Esophagus muscularis mucosa (tissue), 4 donors: Measurements from ENCODE around the gene MAK. TPM values are rescaled to one million over a fixed set of nuclear protein-coding genes. Genes with fewer than 3 reads are reported as not detected.
"Not testable (repeated sequence)": the region's sequence is repeated elsewhere in the genome, so short reads cannot be mapped to it uniquely, and the experiment has no call there.

Experiments
- DNase-seq: peaks from one replicate; pipeline ENCODE4 v3.0.0-alpha.2; 2017; ENCODE audit errors: extremely low spot score
- H3K27ac ChIP-seq, 4 donors: fragments of 200-600 bp; sonication (generic); replicated peaks in 1 of 4; 1 replicate in 3 of 4; 2 replicates in 1 of 4; pipeline ENCODE4 v1.5.1; 2016 to 2019; ENCODE audit warnings: mild to moderate bottlenecking in 1 of 4
- H3K27me3 ChIP-seq, 4 donors: fragments of 200-600 bp; sonication (generic); one replicate each; pipeline versions ENCODE4 v1.5.1 to v1.6.0; 2016 to 2019
- H3K36me3 ChIP-seq, 4 donors: fragments of 200-600 bp; sonication (generic); one replicate each; pipeline ENCODE4 v1.5.1; 2016 to 2019
- H3K4me1 ChIP-seq, 4 donors: fragments of 200-600 bp; sonication (generic); one replicate each; pipeline ENCODE4 v1.5.1; 2016 to 2019
- H3K4me3 ChIP-seq, 4 donors: fragments of 200-600 bp; sonication (generic); 1 replicate in 2 of 4; 2 replicates in 2 of 4; pipeline ENCODE4 v1.5.1; 2016 to 2019; ENCODE audit warnings: mild to moderate bottlenecking in 4 of 4, moderate library complexity in 1 of 4
- H3K9me3 ChIP-seq, 4 donors: fragments of 200-600 bp; sonication (generic); 1 replicate in 3 of 4; 2 replicates in 1 of 4; pipeline ENCODE4 v1.5.1; 2016 to 2019
- CTCF ChIP-seq, 3 experiments: fragments of 200-600 bp in 2 of 3; fragments of 450-650 bp in 1 of 3; sonication (generic) in 2 of 3; IDR thresholded peaks; one replicate each; pipeline ENCODE4 v1.5.1; 2017 to 2019; ENCODE audit warnings: antibody characterized with exemption in 3 of 3, mild to moderate bottlenecking in 2 of 3, moderate library complexity in 1 of 3
- EP300 ChIP-seq: sonication (generic); formaldehyde crosslinking; IDR thresholded peaks from one replicate; pipeline ENCODE4 v1.6.1; 2017; ENCODE audit warnings: antibody characterized with exemption
- POLR2A ChIP-seq: fragments of 450-650 bp; IDR thresholded peaks from one replicate; pipeline ENCODE4 v1.6.1; 2017; ENCODE audit warnings: antibody characterized with exemption, moderate library complexity, mild to moderate bottlenecking, low read depth
- POLR2AphosphoS5 ChIP-seq, 2 donors: sonication (generic); formaldehyde crosslinking; IDR thresholded peaks; one replicate each; pipeline ENCODE4 v1.6.1; 2017; ENCODE audit warnings: antibody characterized with exemption in 2 of 2
- WGBS: methylation state at CpG from one replicate; pipeline ENCODE4 v1.1.5; 2018; 5-methylcytosine and 5-hydroxymethylcytosine counted together
- intact Hi-C: fragments of 100-400 bp; cut with DNase I; formaldehyde crosslinking; loops from one replicate; pipeline ENCODE4 v1.15.1; 2023
- total RNA-seq, 4 donors: library from RNA; depleted of rRNA; stranded (reverse); fragments of >200 nt; gene quantifications; one replicate each; pipeline versions ENCODE4 v1.1.0 to v1.2.1, GENCODE V29; 2016

Gene MAK
- total RNA-seq, 4 donors from 2014 or later = 0.13 to 0.42 TPM; not detected in 2

GRCh38 chr6:10831609-10832008 is 6.7 kb downstream of the MAK start:
- 97% methylated on average over 2 of the region's 2 CpGs for WGBS

DNA sequence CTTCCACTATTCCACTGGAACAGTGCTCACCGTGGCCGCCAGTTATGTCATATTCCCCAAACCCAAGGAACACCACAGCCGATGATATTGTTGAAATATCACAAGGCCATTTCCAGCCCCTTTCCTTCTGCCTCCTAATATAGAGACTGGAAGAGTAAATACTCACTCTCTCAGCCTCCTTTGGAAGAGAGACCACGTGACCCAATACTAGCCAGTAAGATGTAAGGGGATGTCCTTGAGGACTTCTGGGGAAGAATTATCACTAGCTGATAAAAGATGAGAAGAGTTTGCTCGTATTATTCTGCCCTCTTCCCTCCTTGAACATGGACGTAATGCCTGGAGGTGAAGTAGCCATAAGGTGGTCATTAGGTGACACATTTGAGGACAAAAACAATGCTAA is 13.5 kb downstream of the MAK start:
- H3K4me1 ChIP-seq = no peaks in the 10 kb centered on the region
- TF ChIP-seq POLR2A (no peak), POLR2AphosphoS5 (IDR thresholded peaks at IDR 0.05) (no peak), EP300 (no peak), CTCF (IDR thresholded peaks at IDR 0.05) (no peak)
- H3K9me3 ChIP-seq = no peaks in the 10 kb centered on the region
- peaks cover 0 to 6% (median 0%) of the 10 kb centered on the region in 4 donors for H3K36me3 ChIP-seq
- H3K4me3 ChIP-seq = no peak overlapping the region
- 93% methylated on average over 6 of the region's 6 CpGs for WGBS
- intact Hi-C loops = no loop called here
- H3K27me3 ChIP-seq = no peaks in the 10 kb centered on the region
- H3K27ac ChIP-seq = no peak overlapping the region
- DNase-seq = no peak

More at GRCh38 chr6:10831609-10832008, 6.7 kb downstream of the MAK start:
- Histone ChIP-seq H3K9me3 (no peaks in the 10 kb centered on the region), H3K4me1 (no peaks in the 10 kb centered on the region), H3K27ac (no peak overlapping the region), H3K27me3 (peaks cover 0 to 29% (median 8%) of the 10 kb centered on the region in 4 donors), H3K36me3 (peaks cover 0 to 6% (median 0%) of the 10 kb centered on the region in 4 donors), H3K4me3 (no peak overlapping the region)
- TF ChIP-seq CTCF (IDR thresholded peaks at IDR 0.05) = no peak
- no peak for TF ChIP-seq POLR2AphosphoS5 (IDR thresholded peaks at IDR 0.05)
- no peak for TF ChIP-seq POLR2A
- TF ChIP-seq EP300 = no peak
- intact Hi-C loops = no loop called here
- DNase-seq = no peak

DNA sequence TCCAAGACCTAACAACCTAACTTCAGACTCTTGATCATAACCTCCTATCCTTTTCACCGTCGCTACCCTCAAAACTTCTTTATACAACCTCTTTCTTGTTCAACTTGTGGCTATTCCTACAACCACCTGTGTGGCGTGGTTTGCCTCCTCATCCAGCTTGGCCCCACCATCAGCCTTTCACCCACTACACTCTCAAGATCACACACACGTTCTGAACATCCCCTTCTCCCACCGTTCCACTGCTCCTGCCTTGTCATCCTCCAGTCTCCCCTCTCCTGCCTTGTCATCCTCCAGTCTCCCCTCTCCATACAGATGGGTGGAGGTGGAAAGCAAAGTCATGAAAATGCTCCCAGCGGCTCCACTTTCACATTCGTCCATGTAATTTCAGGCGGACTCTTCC is 14.0 kb downstream of the MAK start:
- Histone ChIP-seq H3K27me3 (no peaks in the 10 kb centered on the region), H3K36me3 (peaks cover 0 to 6% (median 0%) of the 10 kb centered on the region in 4 donors), H3K27ac (no peak overlapping the region), H3K4me3 (no peak overlapping the region), H3K4me1 (no peaks in the 10 kb centered on the region), H3K9me3 (no peaks in the 10 kb centered on the region)
- intact Hi-C loops = no loop called here
- no peak for DNase-seq
- 96% methylated on average over 8 of the region's 8 CpGs for WGBS
- no peak for TF ChIP-seq POLR2AphosphoS5 (IDR thresholded peaks at IDR 0.05)
- no peak for TF ChIP-seq EP300
- no peak for TF ChIP-seq POLR2A
- TF ChIP-seq CTCF (IDR thresholded peaks at IDR 0.05) = no peak

DNA sequence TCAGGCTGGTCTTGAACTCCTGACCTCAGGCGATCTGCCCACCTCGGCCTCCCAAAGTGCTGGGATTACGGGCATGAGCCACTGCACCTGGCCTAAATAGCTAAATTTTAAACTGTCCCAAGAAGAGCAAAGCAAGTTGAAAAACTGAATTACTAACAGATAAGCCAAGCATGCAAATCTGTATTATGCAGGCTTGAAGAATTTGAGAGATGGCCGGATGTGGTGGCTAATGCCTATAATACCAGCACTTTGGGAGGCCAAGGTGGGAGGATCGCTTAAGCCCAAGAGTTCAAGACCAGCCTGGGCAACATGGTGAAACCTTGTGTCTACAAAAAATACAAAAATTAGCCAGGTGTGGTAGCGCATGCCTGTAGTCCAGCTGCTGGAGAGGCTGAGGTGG is 24.2 kb downstream of the MAK start:
- WGBS = 91% methylated on average over 6 of the region's 6 CpGs
- H3K9me3 ChIP-seq, intact Hi-C loops, H3K27me3 ChIP-seq, H3K4me1 ChIP-seq, H3K27ac ChIP-seq, H3K4me3 ChIP-seq, DNase-seq, H3K36me3 ChIP-seq: not testable (repeated sequence)

DNA sequence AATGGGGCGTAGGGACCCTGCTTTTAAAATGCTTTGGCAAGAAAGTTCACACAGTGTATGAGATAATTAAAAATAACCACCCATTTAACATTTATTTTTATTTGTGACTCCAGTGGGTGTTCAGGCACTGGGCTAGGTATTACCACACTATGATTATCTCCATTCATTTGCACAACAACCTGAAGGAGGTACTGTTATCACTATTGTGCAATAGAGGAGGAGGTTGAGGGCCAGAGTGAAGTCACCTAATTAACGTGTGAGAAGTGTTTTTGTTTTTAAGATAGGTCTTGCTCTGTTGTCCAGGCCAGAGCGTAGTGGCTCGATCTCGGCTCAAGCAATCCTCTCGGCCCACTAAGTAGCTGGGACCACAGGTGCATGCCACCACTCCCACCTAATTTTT is 29.2 kb downstream of the MAK start:
- no peaks in the 10 kb centered on the region for H3K27me3 ChIP-seq
- no peaks in the 10 kb centered on the region for H3K9me3 ChIP-seq
- no peak for DNase-seq
- H3K4me3 ChIP-seq = no peak overlapping the region
- peaks cover 0 to 6% (median 0%) of the 10 kb centered on the region in 4 donors for H3K36me3 ChIP-seq
- WGBS = 93% methylated on average over 6 of the region's 6 CpGs
- TF ChIP-seq POLR2A (no peak), CTCF (IDR thresholded peaks at IDR 0.05) (no peak), POLR2AphosphoS5 (IDR thresholded peaks at IDR 0.05) (no peak), EP300 (no peak)
- H3K27ac ChIP-seq = no peak overlapping the region
- no peaks in the 10 kb centered on the region for H3K4me1 ChIP-seq
- intact Hi-C loops = no loop called here
